ENCODE data around the gene IL1F10.

Gene IL1F10

GRCh38 chr2:113057117-113057516, 10.7 kb upstream of the IL1F10 start:
- H3K27me3 ChIP-seq (ENCODE audit: insufficient read depth, poor library complexity, severe bottlenecking), result no peaks in the 10 kb centered on the region
- DNase-seq (ENCODE audit: low read depth in 1 of 2, low spot score in 1 of 2), result no peak
- TF ChIP-seq SPI1 (IDR thresholded peaks at IDR 0.05; ENCODE audit: borderline replicate concordance, low read depth) (no peak), CTCF (IDR thresholded peaks at IDR 0.05; ENCODE audit: insufficient read depth, low read length) (no peak)
- H3K4me3 ChIP-seq (replicated peaks; ENCODE audit: insufficient read depth, low read length), result no peak overlapping the region
- no peak overlapping the region for H3K27ac ChIP-seq (replicated peaks)

- no peak for TF ChIP-seq REST (IDR thresholded peaks at IDR 0.05; ENCODE audit: insufficient replicate concordance, low read depth)
- TF ChIP-seq POLR2AphosphoS5 (IDR thresholded peaks at IDR 0.05; ENCODE audit: low read depth), result no peak
- no peak for TF ChIP-seq CTCF (IDR thresholded peaks at IDR 0.05; ENCODE audit: insufficient read depth, low read length)
- TF ChIP-seq GABPA (IDR thresholded peaks at IDR 0.05; ENCODE audit: low read depth), result no peak
- TF ChIP-seq SPI1 (IDR thresholded peaks at IDR 0.05; ENCODE audit: borderline replicate concordance, low read depth), result no peak
- Histone ChIP-seq H3K4me3 (replicated peaks; ENCODE audit: insufficient read depth, low read length) (no peak overlapping the region), H3K27ac (replicated peaks) (no peak overlapping the region), H3K27me3 (ENCODE audit: insufficient read depth, poor library complexity, severe bottlenecking) (no peaks in the 10 kb centered on the region)
- DNase-seq (ENCODE audit: low read depth in 1 of 2, low spot score in 1 of 2), result no peak
Observed at GRCh38 chr2:113058411-113058994, 9.3 kb upstream of the IL1F10 start.

- no peaks in the 10 kb centered on the region for H3K27me3 ChIP-seq (ENCODE audit: insufficient read depth, poor library complexity, severe bottlenecking)
- DNase-seq (ENCODE audit: low read depth in 1 of 2, low spot score in 1 of 2), result no peak
- H3K27ac ChIP-seq (replicated peaks), result no peak within 1 kb of the TSS
- H3K4me3 ChIP-seq (replicated peaks; ENCODE audit: insufficient read depth, low read length), result no peak within 1 kb of the TSS
- TF ChIP-seq REST (IDR thresholded peaks at IDR 0.05; ENCODE audit: insufficient replicate concordance, low read depth) (no peak), POLR2AphosphoS5 (IDR thresholded peaks at IDR 0.05; ENCODE audit: low read depth) (no peak)
Observed at GRCh38 chr2:113058998-113059960, 8.5 kb upstream of the IL1F10 start, which contains the start of gene IL36RN. IL36RN (plus strand) TSS chr2:113059198; CDS start chr2:113059439, 241 bp downstream.

GRCh38 chr2:113060396-113060795, 7.4 kb upstream of the IL1F10 start:
- Histone ChIP-seq H3K27ac (replicated peaks) (no peak overlapping the region), H3K27me3 (ENCODE audit: insufficient read depth, poor library complexity, severe bottlenecking) (no peaks in the 10 kb centered on the region), H3K4me3 (replicated peaks; ENCODE audit: insufficient read depth, low read length) (no peak overlapping the region)
- DNase-seq (ENCODE audit: low read depth in 1 of 2, low spot score in 1 of 2), result no peak
- no peak for TF ChIP-seq SPI1 (IDR thresholded peaks at IDR 0.05; ENCODE audit: borderline replicate concordance, low read depth)
- no peak for TF ChIP-seq POLR2AphosphoS5 (IDR thresholded peaks at IDR 0.05; ENCODE audit: low read depth)
- no peak for TF ChIP-seq REST (IDR thresholded peaks at IDR 0.05; ENCODE audit: insufficient replicate concordance, low read depth)

Measured in HL-60 (cell line).